NB4 (cell line): ENCODE results near the gene OSBP2.

ENCODE experiments used
- DNase-seq: peaks from one replicate; pipeline ENCODE4 v3.0.0; 2010; ENCODE audit warnings: low read depth
- H3K4me3 ChIP-seq: one replicate; pipeline ENCODE4 v1.5.1; 2011; ENCODE audit warnings: mild to moderate bottlenecking, low read depth, low read length, moderate library complexity
- MYC ChIP-seq: IDR thresholded peaks from 2 replicates; pipeline ENCODE4 v1.6.1; 2011; ENCODE audit warnings: low read depth, low read length
- POLR2A ChIP-seq: IDR thresholded peaks from 2 replicates; pipeline ENCODE4 v1.6.1; 2011; ENCODE audit warnings: mild to moderate bottlenecking; ENCODE audit not compliant: insufficient read length; ENCODE audit errors: extremely low read depth
- TF ChIP-seq, protein P1 (sequence below): IDR thresholded peaks from one replicate; pipeline ENCODE4 v1.5.1; 2012; ENCODE audit warnings: low read depth, low read length
- TF ChIP-seq, protein P2 (sequence below): IDR thresholded peaks from 2 replicates; pipeline ENCODE4 v1.6.1; 2011; ENCODE audit warnings: low read depth, low read length

Gene OSBP2

DNA sequence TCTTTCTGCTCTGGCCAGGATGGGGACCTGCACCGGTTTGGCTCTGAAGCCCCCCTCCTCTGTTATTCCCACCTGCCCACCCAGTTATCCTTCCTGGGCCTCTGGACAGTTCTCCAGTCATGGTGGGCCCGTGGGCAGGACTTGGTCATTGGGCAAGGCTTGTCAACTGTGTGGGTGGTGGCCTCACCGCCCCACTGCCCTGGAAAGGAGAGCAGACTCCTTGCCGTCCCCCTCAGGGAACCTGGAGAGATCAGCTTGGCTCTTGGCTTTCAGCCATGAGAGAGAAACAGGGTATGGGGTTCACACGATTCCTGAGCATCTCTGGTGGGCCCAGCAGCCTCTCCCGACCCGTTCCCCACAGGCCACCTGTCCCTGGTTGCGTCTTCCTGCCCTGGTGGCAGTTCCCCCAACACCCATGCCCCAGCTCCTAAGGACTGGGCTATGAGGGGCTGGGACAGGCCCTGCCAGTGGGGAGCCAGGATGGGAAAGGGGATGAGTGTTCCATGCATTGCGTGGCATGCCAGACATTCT is 181.6 kb downstream of the OSBP2 start:
- no peak overlapping the region for H3K4me3 ChIP-seq
- TF ChIP-seq MYC, result no peak
- TF ChIP-seq, protein P1, sequence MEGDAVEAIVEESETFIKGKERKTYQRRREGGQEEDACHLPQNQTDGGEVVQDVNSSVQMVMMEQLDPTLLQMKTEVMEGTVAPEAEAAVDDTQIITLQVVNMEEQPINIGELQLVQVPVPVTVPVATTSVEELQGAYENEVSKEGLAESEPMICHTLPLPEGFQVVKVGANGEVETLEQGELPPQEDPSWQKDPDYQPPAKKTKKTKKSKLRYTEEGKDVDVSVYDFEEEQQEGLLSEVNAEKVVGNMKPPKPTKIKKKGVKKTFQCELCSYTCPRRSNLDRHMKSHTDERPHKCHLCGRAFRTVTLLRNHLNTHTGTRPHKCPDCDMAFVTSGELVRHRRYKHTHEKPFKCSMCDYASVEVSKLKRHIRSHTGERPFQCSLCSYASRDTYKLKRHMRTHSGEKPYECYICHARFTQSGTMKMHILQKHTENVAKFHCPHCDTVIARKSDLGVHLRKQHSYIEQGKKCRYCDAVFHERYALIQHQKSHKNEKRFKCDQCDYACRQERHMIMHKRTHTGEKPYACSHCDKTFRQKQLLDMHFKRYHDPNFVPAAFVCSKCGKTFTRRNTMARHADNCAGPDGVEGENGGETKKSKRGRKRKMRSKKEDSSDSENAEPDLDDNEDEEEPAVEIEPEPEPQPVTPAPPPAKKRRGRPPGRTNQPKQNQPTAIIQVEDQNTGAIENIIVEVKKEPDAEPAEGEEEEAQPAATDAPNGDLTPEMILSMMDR, result no peak
- TF ChIP-seq, protein P2, sequence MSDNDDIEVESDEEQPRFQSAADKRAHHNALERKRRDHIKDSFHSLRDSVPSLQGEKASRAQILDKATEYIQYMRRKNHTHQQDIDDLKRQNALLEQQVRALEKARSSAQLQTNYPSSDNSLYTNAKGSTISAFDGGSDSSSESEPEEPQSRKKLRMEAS, result no peak
- no peak for TF ChIP-seq POLR2A
- no peak for DNase-seq

DNA sequence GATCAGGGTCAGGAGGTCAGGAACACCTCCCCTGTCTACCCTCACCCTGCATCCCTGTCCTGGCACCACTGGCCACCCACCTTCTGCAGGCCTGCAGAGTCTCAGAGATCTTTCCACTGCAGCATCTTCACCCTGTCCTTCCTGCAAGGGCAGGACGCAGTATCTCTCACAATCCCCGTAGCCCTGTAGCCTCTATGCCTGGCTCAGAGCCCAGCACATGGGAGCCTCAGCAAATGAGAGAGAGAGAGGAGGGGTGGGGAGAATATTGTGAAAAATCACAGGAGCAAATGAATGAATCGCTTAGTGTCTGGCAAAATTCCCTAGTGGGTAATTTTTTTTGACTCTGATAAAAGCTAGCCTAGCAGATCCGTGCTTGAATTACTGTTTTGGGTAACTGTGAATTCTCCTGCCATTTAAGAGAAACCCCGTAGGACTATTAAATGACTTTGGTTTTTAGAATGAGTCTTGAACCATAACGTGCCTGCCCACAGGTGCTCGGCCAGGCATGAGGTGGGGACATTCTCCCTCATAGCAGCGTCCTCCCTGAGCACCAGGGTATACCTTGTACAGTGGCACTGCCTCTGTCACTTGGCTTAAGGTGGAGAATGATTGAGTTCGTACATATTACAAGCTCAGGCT is 182.4 kb downstream of the OSBP2 start:
- DNase-seq, result no peak
- H3K4me3 ChIP-seq, result no peak overlapping the region
- TF ChIP-seq MYC (no peak), POLR2A (no peak)
- TF ChIP-seq, protein P2, result no peak
- TF ChIP-seq, protein P1, result no peak

DNA sequence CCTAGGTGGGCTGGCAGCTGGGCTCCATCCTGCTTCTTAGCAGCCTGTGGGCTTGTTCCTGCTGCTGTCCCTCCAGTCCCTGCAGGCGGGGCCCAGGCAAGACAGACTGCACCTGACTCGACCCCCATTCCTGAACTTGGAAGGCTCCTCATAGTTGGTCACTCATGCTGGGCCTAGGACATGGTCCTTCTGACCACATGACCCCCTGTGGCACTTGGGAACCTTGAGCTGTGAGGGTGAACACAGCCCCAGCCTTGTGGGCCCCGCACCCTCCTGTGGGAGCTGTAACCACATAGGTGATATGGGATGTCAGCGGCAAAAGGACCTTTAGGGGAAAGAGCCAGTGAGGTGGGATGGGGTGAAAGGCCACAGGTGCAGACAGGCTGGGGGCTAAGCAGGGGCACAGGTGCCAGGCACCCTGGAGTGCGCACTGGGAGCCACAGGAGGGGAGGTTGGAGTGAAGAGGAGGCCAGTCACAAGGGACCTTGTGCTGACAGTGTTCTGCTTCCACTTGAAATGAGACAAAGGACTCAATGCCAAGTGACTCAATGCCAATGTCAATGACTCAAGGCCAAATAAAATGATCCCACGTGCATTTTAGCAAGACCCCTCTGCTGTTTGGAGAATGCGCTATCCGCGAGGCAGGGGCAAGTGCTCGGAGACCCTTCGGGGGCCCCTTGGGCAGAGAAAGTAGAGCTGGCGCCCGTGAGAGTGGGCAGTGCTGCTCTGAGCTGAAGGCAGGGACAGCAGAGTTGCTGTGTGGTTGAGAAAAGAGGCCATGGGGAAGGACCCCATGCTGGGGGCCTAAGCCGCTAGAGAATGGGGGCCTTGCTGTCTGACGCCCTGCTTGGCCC is 183.2 kb downstream of the OSBP2 start:
- no peak overlapping the region for H3K4me3 ChIP-seq
- no peak for DNase-seq
- TF ChIP-seq, protein P1, result no peak
- no peak for TF ChIP-seq POLR2A
- TF ChIP-seq, protein P2, result no peak
- TF ChIP-seq MYC, result no peak

DNA sequence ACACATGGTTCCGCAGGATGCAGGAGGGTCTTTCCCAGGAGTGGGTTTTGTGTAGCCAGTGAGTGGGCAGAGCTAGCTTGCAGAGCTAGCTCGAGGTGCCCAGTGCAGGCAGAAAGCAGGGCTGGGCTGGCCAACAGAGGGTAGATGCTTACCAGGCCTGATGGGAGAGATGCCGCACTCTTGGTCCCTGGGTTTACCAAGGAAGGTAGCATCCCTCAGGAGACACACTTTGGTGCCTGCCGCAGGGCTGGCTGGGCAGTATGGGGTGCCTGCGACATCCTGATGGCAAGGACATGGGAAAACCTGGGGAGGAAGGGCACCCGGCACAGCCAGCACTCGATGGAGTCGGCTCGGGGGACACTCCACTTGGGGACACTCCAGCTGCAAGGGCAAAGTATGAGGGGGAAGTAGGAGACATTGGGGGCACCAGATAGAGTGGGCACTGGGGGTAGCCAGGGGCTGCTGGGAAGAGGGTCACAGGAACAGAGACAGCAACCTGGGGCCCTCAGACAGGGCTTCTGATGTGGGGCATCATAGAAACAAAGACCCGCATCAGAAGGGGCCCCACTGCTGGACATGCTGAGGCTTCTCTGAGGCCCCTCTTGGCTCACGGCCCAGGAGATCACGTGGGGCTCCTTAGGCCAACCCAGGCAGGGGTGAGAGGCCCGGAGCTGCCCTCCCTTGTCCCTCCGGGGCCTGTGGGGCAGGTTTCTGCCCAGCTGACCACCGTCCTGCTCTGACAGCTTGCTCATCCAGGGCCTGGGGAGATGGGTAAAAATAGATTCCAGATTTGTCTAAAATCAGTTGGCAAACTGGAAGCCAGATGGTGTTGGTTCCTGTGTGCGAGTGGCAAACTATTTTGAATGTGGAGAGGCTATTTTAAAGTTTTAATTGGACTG is 184.1 kb downstream of the OSBP2 start:
- TF ChIP-seq POLR2A, result no peak
- TF ChIP-seq, protein P2, result no peak
- TF ChIP-seq, protein P1, result no peak
- TF ChIP-seq MYC, result no peak

DNA sequence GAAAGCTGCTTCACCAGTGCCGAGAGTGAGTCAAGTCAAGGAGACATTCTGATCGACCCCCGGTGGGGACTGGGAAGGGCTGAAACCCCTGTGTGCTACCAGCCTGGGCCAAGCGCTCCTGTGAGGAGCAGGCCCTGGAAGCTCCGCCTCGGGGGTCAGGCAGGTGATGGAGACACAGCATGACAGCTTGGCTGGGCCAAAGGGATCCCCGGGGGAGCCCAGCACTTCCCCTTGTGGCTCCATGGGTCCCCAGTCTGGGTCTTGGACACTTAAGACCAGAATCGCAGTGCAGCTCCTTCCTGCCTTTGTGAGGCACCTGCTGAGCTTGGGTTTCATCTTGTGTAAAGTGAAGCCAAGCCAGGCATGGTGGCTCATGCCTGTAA is 184.7 kb downstream of the OSBP2 start:
- no peak overlapping the region for H3K4me3 ChIP-seq
- TF ChIP-seq, protein P1, result no peak
- TF ChIP-seq POLR2A (no peak), MYC (no peak)
- TF ChIP-seq, protein P2, result no peak
- peak; percentile 20 for DNase-seq

More for the DNA sequence above, 184.1 kb downstream of the OSBP2 start:
- DNase-seq, result no peak
- no peak overlapping the region for H3K4me3 ChIP-seq
